GM19328 (cell line): ENCODE data around the gene NKX3-2.

Experiments used
- ATAC-seq: cut with Tn5 transposase; IDR thresholded peaks from one replicate; pipeline ENCODE4 v1.9.1; 2021; ENCODE audit warnings: mild to moderate bottlenecking, moderate library complexity; ENCODE audit not compliant: unreplicated experiment

The NKX3-2 gene

GRCh38 chr4:13546142-13546940, 2.0 kb upstream of the NKX3-2 start:
- no peak for ATAC-seq

DNA sequence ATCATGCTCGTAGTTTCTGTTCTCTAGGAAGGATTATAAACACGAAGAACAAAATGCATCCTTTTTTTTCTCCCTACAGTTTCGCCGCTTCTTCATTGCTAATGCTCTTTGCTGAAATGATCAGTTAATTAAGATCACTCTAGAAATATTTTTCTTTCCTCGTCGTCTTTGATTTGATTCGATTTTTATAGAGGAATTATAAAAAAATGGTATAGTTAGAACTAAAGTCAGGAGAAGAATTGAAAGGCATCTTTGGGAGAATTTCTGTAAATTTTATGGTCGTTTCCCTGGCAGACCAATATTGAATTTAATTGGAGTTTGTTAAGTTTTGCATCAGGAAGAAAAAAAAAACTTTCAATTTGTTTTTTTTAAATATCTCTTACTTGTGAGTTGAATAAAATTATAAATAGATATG, 1.1 kb upstream of the NKX3-2 start:
- no peak for ATAC-seq

GRCh38 chr4:13544606-13545393, 492 bp upstream of the NKX3-2 start:
- no peak for ATAC-seq

- no peak for ATAC-seq
These were observed 1.1 kb downstream of the NKX3-2 start for GRCh38 chr4:13543032-13543838.

GRCh38 chr4:13542577-13543031, 1.7 kb downstream of the NKX3-2 start:
- no peak for ATAC-seq

GRCh38 chr4:13541720-13542576, 2.4 kb downstream of the NKX3-2 start:
- ATAC-seq, result no peak

DNA sequence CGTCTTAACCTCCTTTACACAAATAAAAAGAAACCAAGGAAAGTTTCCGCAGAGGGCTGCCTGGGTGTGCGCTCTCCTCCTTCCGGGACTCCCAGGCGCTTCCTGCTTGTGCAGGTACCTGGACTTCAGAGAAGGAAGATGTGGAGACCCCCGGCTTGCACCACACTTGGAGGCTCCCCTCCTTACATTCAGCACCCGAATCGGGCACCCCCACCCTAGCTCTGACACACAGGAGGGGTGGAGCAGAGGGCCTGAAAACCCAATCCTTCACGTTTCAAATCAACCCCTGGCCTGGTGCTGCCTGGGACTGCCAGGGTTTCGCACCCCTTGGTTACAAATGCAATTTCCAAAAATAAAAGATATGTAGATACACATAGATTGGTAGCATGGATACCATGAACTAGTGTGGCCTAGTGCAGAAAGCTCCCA, 3.1 kb downstream of the NKX3-2 start:
- no peak for ATAC-seq

- no peak for ATAC-seq
These were observed 3.7 kb downstream of the NKX3-2 start for GRCh38 chr4:13540446-13541175.

- no peak for ATAC-seq
These were observed 4.5 kb downstream of the NKX3-2 start for GRCh38 chr4:13539619-13540445.

GRCh38 chr4:13539047-13539618, 5.2 kb downstream of the NKX3-2 start:
- ATAC-seq, result no peak

GRCh38 chr4:13538427-13538973, 5.8 kb downstream of the NKX3-2 start:
- ATAC-seq, result no peak

GRCh38 chr4:13537832-13538177, 6.5 kb downstream of the NKX3-2 start:
- no peak for ATAC-seq

DNA sequence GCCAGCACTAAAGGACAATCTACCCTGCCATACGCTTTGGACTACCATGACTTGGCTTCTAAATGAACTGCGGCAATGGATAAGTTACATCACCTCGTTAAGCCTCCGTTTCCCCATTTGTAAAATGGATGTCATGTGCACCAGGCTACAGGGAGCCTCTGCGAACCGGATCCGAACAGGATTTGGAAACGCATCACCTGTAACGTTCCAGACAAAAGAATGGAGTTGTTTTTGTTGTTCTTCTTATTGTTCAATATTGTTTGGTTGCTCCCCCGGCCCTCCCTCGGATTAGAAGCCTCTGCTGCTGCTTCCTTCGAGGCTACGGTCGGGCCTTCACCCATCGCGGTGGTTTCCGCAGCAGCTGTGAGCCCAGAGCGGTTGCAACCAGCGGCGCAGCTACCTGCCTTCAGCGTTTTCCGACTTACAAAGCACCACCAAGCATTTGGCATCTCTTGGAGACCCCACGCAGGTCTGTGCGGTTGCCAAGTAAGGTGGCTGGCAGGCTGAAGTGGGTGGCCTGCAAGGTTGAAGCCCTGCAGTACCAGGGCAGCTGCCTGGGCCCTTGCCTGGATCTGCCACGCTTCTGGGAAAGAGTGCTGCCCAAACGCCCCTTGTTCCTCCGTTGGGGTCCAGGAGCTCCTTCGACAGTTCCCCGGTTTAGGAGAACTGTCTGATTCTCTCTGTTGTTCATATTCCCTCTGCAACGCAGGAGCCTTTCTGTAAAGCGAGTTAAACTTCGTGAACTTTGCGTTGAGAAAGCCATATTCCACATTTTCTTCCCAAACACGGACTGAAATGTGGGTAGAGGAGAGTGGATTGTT, 7.1 kb downstream of the NKX3-2 start:
- ATAC-seq, result no peak

DNA sequence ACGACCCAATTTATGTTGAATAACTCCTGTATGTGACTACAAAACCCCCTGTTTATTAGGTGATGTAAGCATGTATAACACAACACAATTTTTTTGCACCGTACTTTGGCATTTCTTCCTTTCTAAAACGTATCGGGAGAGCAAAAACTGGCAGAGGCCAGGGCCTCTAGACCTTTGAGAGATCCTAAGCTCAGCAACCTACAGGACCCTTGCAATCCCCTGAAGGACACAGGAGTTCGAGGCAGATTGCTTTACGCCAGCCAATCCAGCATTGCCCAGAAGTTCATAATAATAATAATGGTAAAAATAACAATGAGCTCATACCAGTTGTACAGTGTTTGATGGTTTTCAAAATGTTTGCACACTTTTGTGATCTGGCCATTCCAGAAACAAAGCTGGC, 7.7 kb downstream of the NKX3-2 start:
- no peak for ATAC-seq

- no peak for ATAC-seq
These were observed 8.5 kb downstream of the NKX3-2 start for GRCh38 chr4:13535708-13536361.

- no peak for ATAC-seq
These were observed 9.2 kb downstream of the NKX3-2 start for GRCh38 chr4:13535118-13535517.
